Ureter (tissue), 1 donor: ENCODE data around the gene ZC3H12C. TPM values are rescaled to one million over a fixed set of nuclear protein-coding genes. Genes with fewer than 3 reads are reported as not detected.

Experiments
- DNase-seq: peaks from one replicate; pipeline ENCODE4 v3.0.0-alpha.2; 2020; ENCODE audit warnings: low spot score
- total RNA-seq: library from RNA; stranded (reverse); gene quantifications from one replicate; pipeline ENCODE4 v1.2.4, GENCODE V29; 2023
- donor health status: DM: yes; HTN: yes; CAD: no.

The ZC3H12C gene
- total RNA-seq, 1 donor from 2014 or later = 19.1 TPM

DNA sequence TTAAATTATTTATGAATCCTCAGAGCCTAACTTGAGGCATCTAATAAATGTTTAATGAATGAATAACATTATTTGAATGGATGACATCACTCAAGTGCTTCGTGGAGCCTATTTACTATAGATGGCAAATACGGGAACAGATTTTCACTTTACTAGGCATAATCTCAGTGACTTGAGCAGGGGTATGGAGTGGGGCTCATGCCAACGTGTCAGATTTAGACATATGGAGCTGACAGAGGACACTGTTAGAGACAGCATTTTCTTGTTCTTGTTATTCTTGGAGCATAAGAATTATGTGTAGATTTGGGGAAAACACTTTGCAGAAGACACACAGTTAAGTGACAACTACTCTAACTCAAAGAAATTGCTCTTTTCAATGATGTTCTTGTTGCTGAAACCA lies 124.7 kb downstream of the ZC3H12C start:
- DNase-seq = no peak

DNA sequence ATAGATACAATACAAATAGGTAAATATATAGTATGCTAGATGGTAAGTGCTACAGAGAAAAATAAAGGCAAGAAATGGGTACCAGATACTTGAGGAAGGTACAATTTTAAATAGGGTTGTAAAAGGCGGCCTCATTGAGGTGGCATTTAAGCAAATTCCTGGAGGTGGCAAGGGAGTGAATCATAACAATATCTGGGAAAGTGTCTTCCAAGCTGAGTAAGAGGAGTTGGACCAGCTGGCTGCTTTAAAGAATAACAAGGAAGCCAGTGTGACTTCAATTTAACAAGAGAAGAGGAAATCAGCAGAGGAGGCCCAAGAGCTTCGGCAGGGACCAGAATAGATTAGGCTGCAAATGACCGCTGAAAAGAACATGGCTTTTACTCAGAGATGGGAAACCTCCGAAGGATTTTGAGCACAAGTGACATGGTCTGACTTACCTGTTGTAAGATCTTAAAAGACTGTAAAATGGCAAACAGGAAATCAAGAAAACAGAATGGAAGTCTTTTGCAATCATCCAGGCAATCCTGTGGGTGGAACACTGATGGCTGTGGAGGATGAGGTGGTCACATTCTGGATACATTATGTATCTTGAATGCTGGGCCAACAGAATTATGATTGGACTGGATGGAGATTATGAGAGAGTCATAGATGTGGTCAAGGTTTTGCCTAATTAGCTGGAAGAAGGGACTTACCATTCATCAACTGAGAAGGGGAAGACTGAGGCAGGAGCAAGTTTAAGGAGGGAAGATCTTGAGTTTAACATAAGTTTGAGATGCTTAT lies 126.0 kb downstream of the ZC3H12C start:
- no peak for DNase-seq

Other genes with a start within 250 kb of the ZC3H12C start
- gene RDX, start 203.2 kb downstream of the ZC3H12C start, total RNA-seq = 71.7 TPM